Lung (tissue), 12 donors: Measurements from ENCODE around the gene BCL11A. TPM values are rescaled to one million over a fixed set of nuclear protein-coding genes. Genes with fewer than 3 reads are reported as not detected.
A peak's percentile ranks its signal among the peaks of the same experiment; 100 is the strongest.

Experiments used
- ATAC-seq: fragments of 200-7000 bp; cut with Tn5 transposase; one replicate; pipeline ENCODE4 v1.9.1; 2020; ENCODE audit warnings: moderate number of reproducible peaks; ENCODE audit not compliant: insufficient read depth, low FRiP score
- DNase-seq, 3 donors: peaks; one replicate each; pipeline ENCODE4 v3.0.0-alpha.2; 2013 to 2017
- H3K27ac ChIP-seq, 2 donors: one replicate each; pipeline ENCODE4 v1.5.1; 2013; ENCODE audit warnings: mild to moderate bottlenecking in 2 of 2, moderate library complexity in 2 of 2, control low read depth in 1 of 2, inconsistent platforms in 1 of 2, low read depth in 1 of 2, low read length in 1 of 2
- H3K27me3 ChIP-seq, 3 donors: one replicate each; pipeline ENCODE4 v1.5.1; 2013; ENCODE audit warnings: low read length in 2 of 3; ENCODE audit not compliant: control insufficient read depth in 3 of 3, insufficient read depth in 3 of 3
- H3K36me3 ChIP-seq, 4 donors: one replicate each; pipeline ENCODE4 v1.5.1; 2013; ENCODE audit warnings: low read length in 4 of 4, mild to moderate bottlenecking in 1 of 4, moderate library complexity in 1 of 4; ENCODE audit not compliant: control insufficient read depth in 4 of 4, insufficient read depth in 4 of 4
- H3K4me1 ChIP-seq, 5 donors: one replicate each; pipeline ENCODE4 v1.5.1; 2013; ENCODE audit warnings: low read length in 5 of 5, mild to moderate bottlenecking in 2 of 5, moderate library complexity in 1 of 5; ENCODE audit not compliant: control insufficient read depth in 5 of 5, insufficient read depth in 5 of 5
- H3K4me3 ChIP-seq: one replicate; pipeline ENCODE4 v1.5.1; 2013; ENCODE audit warnings: mild to moderate bottlenecking, control low read depth, moderate library complexity
- H3K9ac ChIP-seq, 2 donors: one replicate each; pipeline ENCODE4 v1.5.1; 2013; ENCODE audit warnings: low read length in 2 of 2, control low read depth in 1 of 2; ENCODE audit not compliant: insufficient read depth in 1 of 2
- H3K9me3 ChIP-seq, 4 donors: one replicate each; pipeline ENCODE4 v1.5.1; 2013; ENCODE audit warnings: low read length in 3 of 4, mild to moderate bottlenecking in 1 of 4, moderate library complexity in 1 of 4; ENCODE audit not compliant: control insufficient read depth in 4 of 4, insufficient read depth in 3 of 4
- WGBS, 2 donors: extraction: QIAGEN DNeasy Blood & Tissue Kit; methylation state at CpG; one replicate each; pipeline ENCODE4 v1.1.7; 2013; 5-methylcytosine and 5-hydroxymethylcytosine counted together
- polyA plus RNA-seq, 2 donors: library from polyadenylated mRNA; stranded (reverse); fragments of 200-250 nt; gene quantifications; one replicate each; pipeline ENCODE4 v1.2.1, GENCODE V29; 2013
- total RNA-seq, 2 donors: library from RNA; depleted of rRNA in 1 of 2; stranded (reverse); fragments of >200 nt in 1 of 2; gene quantifications; one replicate each; pipeline ENCODE4 v1.2.1, GENCODE V29; 2014 to 2021
- TF ChIP-seq, protein P1 (sequence below): IDR thresholded peaks from 2 replicates; pipeline ENCODE4 v1.5.1; 2012; ENCODE audit warnings: mild to moderate bottlenecking; ENCODE audit errors: control extremely low read depth, extremely low read depth
- donor health status: control.
- donor health status: control.
- donor health status: Bipolar disorder and iron deficiency.
- donor health status: healthy.
- donor health status: DM: yes; HTN: yes; CAD: no.

Gene BCL11A
- total and polyA plus RNA-seq, 4 donors, result 1.5 to 21.1 (median 4.7) TPM

DNA sequence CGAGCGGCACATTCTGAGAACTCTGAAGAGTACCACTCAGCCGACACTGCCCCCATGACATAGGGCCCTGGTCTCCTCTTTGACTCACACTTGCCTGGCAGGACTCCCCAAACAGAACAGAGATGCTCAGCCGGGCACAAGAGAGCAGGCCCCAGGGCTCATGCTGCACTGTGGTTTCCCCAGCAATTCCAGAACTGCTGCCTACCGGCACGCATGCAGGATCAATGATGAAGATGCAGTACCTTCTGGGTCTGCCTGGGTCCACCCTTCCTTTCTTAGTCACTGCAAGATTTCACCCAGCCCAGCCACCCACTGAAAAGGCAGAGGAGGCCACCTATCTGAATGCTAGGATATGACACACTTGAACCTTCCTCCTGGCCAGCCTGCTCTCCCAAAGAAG is 49.4 kb downstream of the BCL11A start:
- Histone ChIP-seq H3K4me3 (no peak overlapping the region), H3K27me3 (no peaks in the 10 kb centered on the region), H3K9ac (no peak overlapping the region), H3K4me1 (peaks cover 0 to 17% (median 12%) of the 10 kb centered on the region in 5 donors), H3K36me3 (no peaks in the 10 kb centered on the region), H3K9me3 (no peaks in the 10 kb centered on the region), H3K27ac (no peak overlapping the region)
- ATAC-seq (no peak), DNase-seq (no peak)
- WGBS, 2 donors, result 90 to 93% methylated on average over 6 of the region's 6 CpGs
- TF ChIP-seq, protein P1, sequence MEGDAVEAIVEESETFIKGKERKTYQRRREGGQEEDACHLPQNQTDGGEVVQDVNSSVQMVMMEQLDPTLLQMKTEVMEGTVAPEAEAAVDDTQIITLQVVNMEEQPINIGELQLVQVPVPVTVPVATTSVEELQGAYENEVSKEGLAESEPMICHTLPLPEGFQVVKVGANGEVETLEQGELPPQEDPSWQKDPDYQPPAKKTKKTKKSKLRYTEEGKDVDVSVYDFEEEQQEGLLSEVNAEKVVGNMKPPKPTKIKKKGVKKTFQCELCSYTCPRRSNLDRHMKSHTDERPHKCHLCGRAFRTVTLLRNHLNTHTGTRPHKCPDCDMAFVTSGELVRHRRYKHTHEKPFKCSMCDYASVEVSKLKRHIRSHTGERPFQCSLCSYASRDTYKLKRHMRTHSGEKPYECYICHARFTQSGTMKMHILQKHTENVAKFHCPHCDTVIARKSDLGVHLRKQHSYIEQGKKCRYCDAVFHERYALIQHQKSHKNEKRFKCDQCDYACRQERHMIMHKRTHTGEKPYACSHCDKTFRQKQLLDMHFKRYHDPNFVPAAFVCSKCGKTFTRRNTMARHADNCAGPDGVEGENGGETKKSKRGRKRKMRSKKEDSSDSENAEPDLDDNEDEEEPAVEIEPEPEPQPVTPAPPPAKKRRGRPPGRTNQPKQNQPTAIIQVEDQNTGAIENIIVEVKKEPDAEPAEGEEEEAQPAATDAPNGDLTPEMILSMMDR, result no peak

GRCh38 chr2:60502144-60502543 is 51.3 kb downstream of the BCL11A start:
- H3K27me3 ChIP-seq, result no peaks in the 10 kb centered on the region
- H3K9ac ChIP-seq, result no peak overlapping the region
- ATAC-seq, result no peak
- DNase-seq, result no peak
- no peaks in the 10 kb centered on the region for H3K9me3 ChIP-seq
- H3K36me3 ChIP-seq, result no peaks in the 10 kb centered on the region
- peaks cover 0 to 15% (median 3%) of the 10 kb centered on the region in 5 donors for H3K4me1 ChIP-seq
- no peak overlapping the region for H3K4me3 ChIP-seq
- no peak overlapping the region for H3K27ac ChIP-seq
- TF ChIP-seq, protein P1, result no peak
- WGBS, 2 donors, result 80% methylated on average over 4 of the region's 4 CpGs

GRCh38 chr2:60500861-60501260 is 52.6 kb downstream of the BCL11A start:
- Histone ChIP-seq H3K9me3 (no peaks in the 10 kb centered on the region), H3K36me3 (no peaks in the 10 kb centered on the region), H3K9ac (no peak overlapping the region), H3K27me3 (no peaks in the 10 kb centered on the region), H3K4me1 (peaks cover 0 to 12% (median 3%) of the 10 kb centered on the region in 5 donors), H3K4me3 (no peak overlapping the region), H3K27ac (no peak overlapping the region)
- TF ChIP-seq, protein P1, result no peak
- ATAC-seq (no peak), DNase-seq (no peak)
- WGBS, 2 donors, result 88 to 90% methylated on average over 2 of the region's 2 CpGs

DNA sequence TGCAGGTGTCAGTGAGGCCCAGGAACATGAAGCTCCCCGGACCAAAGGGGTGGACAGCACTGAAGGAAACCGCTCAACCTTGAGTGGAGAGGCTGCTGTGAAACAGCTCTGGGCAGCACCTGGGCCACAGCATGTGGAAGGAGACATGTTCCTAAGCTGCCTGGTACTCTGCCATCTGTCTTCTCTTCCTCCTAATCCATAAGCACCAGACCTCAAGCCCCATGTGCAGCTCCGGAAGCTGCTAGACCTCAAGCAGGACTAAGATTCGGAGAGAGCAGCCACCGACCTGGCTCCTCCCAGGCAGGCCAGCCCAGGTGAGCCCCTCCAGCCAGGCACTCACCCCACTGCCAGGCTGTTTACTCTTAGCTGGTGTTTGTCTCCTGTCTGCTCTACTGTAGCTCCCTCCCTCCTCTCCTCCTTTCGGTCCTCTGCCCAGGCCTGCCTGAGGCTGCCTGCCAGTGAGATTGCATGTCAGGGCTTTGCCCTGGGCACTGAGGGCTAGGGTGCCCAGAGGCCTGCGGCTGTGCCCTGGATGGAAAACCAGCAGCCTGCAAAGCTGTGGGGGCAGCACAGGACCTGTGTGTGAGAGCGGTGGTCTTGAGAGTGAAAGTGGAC is 53.7 kb downstream of the BCL11A start:
- H3K27ac ChIP-seq, result peak overlapping the region in 1 of 2 donors; percentile 42
- DNase-seq (no peak), ATAC-seq (no peak)
- no peaks in the 10 kb centered on the region for H3K36me3 ChIP-seq
- WGBS, 2 donors, result 83 to 85% methylated on average over 7 to 8 of the region's 8 CpGs
- no peaks in the 10 kb centered on the region for H3K9me3 ChIP-seq
- H3K4me1 ChIP-seq, result peaks cover 0 to 13% (median 3%) of the 10 kb centered on the region in 5 donors
- H3K4me3 ChIP-seq, result no peak overlapping the region
- TF ChIP-seq, protein P1, result no peak
- no peaks in the 10 kb centered on the region for H3K27me3 ChIP-seq
- no peak overlapping the region for H3K9ac ChIP-seq
